Fibroblast of skin of right biceps (primary cell): ENCODE results near the gene GNRHR.
A peak's percentile ranks its signal among the peaks of the same experiment; 100 is the strongest.
"Not testable (repeated sequence)": the region's sequence is repeated elsewhere in the genome, so short reads cannot be mapped to it uniquely, and the experiment has no call there.

Experiments used
- DNase-seq: peaks from one replicate; pipeline ENCODE4 v3.0.0-alpha.2; 2013

The GNRHR gene

DNA sequence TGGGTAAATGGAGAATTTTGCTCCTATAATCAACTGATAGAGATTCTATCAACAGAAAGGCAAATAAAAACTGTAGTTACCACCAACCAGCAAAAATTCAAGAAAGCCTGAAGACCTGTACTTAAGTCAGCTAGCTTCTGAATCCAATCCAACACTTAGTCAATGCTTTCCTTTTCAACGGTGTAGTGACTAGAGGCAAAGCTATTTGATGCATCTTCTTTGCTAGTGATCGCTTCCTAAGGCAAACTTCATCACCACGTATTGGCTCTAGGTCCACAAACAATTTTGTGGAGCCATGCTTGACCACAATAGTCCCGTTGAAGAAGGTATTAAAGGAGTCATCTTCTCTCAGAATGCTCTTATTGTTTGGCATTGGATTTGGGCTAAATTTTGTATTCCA lies 28.2 kb downstream of the GNRHR start:
- peak; percentile 55 for DNase-seq

DNA sequence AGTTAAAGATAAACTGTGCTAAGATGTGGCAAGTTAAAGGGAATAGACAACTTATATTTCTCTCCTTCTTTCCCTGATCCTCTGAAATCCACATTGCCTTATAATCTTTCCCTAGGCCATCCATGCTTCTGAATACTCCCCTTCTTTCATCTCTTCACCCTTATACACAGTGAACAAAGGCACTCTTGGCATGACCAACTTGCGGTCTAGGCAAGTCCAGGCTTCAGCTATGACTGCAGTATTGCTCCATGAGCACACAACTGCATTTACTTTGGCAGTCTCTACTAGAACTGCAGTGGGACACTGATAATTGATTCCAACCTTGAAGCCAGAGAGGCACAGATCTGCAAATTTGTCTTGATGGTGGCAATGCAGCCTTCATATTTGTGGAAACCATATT lies 29.1 kb downstream of the GNRHR start:
- no peak for DNase-seq

DNA sequence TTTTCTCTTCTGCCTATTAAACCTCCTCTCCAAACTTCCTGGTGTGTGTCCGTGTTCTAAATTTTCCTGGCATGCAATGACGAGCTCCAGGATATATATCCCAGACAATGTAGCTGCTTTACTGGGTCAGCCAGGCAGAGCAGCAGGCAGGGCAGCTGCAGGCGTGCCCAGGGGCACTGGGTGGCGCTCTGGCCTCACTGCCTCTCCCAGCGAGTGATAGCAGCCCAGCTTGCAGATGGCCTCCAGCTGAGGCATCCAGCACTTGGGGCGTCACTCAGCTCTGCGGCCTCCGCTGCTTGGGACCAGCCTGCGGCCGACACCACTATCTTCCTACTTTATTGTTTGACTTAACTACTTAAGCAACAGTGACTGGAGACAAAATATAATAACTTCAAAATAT lies 30.2 kb downstream of the GNRHR start:
- no peak for DNase-seq

DNA sequence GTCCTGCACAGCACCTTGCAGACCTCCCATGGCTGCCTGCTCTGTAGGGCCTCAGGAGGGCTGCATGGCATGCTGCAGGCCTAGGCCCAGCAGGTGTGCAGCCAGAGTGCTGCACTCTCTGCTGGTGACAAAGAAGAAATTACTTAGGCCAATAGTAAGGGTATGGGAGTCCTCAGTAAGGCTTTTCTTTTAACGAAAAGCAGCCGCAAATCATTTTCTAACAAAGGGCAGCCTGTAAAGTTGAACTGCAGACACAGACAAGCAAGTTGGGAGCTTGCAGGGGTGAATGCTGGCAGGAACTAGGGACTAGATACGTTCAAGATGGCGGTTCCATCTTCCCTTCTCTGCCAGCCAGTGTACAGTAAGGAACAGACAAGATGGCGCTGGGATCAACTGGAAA lies 30.8 kb downstream of the GNRHR start:
- no peak for DNase-seq

DNA sequence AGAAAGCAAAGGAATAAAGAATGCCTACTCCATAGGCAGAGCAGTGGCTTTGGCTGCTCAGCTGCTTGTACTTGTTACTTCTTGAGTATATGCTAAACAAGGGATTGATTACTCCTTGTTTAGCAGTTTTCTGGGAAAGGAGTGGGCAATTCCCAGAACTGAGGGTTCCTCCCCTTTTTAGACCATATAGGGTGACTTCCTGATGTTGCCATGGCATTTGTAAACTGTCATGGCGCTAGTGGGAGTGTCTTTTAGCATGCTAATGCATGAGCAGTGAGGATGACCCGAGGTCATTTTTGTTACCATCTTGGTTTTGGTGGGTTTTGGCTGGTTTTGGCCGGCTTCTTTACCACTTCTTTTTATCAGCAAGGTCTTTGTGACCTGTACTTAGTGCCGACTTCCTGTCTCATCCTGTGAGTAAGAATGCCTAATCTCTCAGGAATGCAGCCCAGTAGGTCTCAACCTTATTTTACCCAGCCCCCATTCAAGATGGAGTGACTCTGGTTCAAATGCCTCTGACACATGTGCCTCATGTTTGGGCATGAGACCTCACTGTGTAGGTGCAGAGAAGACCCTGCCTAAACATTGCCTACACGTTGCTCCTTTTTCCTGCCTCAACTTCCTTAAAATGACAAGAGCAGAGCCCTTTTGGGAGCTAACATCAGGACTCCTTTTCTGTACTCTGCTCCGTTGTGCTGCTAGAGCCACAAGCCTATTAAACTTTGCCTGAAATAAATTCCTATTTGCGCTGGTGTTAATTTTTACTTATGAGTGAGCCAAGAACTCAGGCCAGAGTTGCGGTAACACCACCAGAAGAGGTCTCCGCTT lies 32.2 kb downstream of the GNRHR start:
- DNase-seq: peak; percentile 79

DNA sequence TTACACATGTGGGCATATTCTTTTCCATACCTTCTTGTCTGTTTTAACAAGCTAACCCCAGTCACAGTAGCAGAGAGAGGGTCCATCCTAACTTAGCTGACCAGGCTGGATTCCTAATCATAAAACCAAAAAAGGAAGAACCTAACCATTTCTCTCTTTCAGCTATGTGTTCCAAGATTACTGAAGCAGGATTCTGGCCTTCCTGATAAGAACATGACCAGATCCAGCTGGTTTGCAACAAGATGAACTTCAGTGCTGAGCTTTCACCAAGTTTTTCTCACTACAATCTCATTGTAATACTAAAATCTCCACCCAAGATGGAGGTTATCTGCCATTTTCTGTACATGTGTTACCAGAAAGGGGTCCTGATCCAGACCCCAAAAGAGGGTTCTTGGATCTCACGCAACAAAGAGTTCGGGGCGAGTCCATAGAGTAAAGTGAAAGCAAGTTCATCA lies 32.8 kb downstream of the GNRHR start:
- no peak for DNase-seq

DNA sequence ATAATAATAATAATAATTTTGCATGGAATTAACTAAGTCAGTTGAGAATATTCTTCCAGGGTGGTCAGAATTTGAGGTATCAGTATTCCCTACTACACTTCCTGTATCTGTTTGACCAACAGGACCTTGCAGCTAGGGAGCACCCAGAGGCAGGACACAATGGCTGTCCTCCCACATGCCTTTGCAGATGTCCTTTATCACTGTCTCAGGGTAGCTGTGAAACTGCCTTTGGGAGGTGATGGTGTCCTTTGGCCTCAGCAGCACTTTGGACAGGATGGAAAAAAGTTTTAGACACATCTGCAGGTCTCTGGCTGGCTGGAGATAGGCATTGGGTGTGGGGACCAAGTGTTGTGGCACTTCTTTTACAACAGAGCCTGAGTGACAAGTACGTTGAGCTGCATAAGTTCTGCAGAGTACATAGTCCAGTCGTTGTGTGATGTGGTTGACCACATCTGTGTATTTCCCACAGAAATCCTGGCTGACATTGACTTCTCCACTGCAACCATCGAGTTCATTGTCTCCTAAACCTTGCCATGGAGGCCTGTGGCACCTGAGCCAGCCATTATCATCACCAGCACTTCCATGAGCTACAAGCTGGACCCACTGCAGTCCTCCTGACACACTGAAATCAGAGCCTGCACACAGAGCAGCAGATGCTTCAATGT lies 34.1 kb downstream of the GNRHR start:
- DNase-seq: no peak

DNA sequence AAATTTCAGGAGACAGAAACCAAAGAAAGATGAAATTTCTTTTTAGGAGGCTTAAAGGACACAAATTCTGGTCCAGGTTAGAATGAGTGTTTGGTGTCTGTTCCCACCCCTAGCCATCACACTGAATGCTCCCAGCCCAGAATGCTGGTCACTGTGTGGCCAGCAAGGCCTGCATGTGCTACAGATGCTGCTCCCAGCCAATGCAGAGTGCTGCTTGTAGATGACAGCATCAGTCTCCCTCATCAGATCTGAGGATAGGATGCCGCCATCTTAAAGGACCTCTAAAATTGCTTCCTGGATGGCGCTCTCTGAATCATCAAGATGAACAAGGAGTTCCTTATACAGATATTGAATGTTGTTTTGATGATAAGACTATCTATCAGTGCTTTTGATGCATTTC lies 35.3 kb downstream of the GNRHR start:
- no peak for DNase-seq

DNA sequence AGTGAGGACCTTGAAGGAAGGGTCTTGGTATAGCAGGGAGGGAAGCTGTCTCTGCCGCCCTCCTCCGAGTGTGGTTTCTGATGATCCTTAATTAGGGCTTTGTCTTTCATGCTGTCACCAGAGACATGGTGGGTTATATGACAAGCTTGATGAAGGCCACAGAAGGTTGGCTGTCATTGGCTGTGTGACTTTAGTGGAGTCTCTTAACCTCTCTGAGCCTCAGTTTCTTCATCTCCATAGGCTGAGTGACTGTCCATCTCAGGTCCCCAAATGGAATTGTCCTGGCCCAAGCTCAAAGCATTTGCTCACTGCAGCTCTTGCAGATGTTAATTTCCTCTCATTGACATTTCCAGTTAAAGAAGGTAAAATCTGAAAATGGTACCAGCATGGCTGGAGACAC lies 36.6 kb downstream of the GNRHR start:
- DNase-seq: no peak

DNA sequence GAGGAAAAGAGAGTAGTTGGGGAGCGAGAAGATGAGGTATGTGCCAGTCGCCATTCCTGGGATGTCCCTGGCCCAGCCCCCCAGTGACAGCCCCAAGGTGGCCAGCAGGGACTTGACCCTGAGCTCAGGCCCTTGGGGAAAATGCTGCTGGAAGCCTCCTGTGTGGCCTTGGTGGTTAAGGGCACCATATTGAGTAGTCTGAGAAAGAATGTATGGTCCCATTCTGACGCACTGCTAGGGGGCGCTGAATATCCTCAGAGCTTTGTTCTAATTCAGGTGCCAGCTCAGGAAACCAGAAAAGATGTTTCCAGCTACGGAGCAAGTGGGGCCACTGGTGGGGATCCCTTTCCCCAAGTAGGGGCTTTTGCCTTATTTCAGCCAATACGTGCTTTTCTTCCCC lies 39.2 kb downstream of the GNRHR start:
- no peak for DNase-seq

DNA sequence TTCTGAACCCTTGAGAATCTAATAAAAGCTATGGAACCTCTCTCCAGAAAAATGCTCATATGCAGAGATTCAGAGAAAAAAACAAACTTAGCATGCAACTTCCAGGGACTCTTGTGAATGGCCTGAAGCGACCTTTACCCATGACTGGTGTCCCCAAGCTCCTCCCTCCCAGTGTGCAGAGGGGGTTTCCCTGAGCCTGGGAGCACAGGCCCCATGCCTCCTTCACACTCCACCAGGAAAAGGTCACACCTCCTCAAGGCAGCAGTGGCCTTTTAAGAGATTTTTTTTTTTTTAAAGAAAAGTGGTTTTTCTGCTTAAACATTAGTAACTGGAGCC lies 40.0 kb downstream of the GNRHR start:
- no peak for DNase-seq

DNA sequence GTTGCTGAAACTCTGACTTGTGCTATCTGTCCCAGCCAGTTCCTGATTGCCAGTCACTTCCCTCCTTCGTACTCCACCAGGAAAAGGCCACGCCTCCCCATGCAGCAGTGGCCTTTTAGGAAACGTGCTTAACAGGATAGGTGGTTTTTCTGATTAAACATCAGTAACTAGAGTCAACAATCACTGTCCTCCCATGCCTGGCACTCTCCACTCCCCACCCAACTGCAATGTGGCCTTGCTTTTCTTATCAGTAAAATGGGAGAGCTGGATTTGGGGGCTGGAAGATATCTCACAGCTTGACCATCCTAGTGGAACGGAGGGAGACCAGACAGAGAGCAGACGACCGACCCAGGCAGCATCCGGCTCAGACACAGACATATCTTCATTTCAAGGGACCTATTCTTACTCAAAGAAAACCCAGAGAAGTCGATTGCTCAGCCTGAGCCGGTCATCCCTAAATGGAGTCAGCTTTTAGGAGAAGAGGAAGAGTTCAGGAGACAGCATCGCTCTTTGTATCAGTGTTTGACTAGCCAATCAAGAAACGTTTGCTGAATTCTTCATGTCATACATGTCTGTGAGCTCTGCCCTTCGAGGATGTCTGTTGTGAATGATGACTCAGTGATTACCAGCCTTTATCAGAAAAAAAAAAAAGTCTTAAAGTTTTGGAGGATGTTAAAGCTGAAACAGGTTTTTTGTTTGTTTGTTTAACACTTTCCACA lies 40.5 kb downstream of the GNRHR start:
- DNase-seq: peak; percentile 66

DNA sequence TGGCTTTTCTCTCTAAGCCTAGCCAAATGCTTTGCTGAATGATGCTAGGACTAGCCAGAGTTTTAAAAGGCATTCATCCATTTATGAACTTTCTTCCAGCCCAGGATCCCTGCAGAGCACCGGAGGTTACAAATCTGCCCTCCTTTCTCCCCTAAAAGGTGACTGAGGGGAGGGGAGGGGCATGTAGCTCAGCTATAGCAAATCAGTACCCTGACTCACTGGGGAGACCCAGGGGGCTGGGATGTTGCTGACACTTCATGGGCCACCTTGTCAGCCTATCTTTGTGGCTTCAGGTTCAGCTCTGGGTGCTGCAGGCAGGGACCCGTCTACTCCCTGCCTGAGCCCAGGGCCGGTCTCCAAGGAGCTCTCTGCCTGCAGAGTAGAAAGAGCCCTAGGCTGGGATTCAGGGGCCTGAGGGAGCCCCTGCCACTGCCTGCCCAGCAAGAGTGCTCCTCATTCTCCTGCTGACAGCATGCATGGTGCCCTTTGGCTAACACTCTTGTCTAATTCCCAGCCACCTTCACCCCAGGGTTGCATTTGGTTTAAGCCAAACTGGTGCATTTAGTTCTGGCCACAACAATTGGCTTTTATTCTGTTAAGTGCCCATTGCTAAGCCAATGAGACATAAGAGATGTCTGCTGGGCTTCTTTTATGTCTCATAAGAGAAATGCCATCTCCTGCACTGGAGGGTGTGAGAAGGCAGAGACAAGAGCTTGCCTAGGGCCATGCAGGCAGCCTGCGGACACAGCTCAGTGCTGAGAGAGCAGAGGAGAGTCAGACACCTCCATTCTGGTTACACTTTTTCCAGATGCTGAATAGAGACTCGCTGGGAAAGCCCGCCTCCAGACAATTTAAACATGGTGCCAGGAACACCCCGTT lies 41.3 kb downstream of the GNRHR start:
- DNase-seq: no peak

DNA sequence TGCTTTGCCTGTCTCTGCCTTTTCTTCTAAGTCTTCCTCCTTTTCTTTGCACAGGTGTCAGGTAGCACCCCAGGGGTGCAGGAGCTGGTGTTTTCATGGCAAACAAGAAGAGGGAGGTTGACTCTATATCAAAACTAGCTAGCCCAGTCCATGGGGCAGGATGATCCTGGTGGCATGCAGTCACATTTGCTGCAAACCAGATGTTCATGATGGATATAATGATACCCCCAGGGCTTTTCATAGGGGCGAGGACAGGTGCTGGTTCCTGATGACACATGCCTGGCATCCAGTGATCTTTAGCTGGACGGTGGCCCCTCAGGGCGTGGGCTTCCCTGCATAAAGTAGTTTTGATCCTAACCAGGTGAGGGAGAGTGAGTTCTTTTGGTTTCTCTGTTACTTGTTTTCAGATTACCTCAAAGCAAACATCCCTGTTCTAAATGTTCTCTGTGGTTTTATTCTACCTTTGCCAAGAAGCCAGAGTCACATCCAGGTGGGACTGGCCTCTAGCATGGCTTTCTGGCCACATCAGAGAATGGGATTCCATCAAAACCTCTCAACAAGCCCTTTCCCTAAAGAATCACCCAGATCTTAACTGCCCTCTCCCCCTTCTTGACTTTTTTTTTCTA lies 42.1 kb downstream of the GNRHR start:
- DNase-seq: no peak

DNA sequence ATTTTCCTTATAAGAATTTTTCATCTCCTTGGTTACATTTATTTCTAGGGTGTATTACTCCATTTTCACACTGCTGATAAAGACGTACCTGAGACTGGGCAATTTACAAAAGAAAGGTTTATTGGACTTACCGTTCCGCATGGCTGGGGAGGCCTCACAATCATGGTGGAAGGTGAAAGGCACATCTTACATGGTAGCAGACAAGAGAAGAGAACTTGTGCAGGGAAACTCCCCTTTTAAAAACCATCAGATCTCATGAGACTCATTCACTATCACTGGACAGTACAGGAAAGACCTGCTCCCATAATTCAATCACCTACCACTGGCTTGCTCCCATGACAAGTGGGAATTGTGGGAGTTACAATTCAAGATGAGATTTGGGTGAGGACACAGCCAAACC lies 47.5 kb downstream of the GNRHR start:
- not testable (repeated sequence) for DNase-seq

DNA sequence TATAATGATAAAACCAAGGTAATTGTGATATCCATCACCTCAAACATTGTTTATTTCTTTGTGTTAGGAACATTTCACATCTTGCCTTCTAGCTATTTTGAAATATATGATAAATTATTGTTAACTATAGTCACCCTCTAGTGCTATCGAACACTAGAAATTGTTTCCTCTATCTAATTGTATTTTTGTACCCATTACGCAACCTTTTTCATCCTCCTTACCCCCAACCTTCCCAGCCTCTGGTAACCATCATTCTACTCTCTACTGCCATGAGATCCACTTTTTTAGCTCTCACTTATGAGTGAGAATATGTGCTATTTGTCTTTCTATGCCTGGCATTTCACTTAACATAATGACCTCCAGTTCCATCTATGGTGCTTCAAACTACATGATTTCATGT lies 49.3 kb downstream of the GNRHR start:
- no peak for DNase-seq

DNA sequence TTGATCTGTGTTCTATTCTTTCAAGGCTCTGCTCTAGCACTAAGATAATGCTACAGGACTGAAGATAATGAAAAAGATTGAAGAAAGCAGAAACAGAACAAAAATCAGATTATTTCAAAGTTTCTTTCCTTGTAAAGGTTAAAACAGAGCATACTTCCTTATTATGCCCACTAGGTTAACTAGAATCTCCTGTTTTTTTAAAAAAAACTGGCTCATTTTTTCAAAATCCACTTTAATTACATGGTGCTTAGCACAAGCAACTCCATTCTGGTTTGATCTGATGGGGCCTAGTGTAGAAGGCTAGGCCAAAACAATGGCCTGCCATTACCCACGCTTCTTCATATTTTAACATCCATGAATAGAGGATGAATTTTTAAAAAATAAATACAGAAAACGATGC lies 52.0 kb downstream of the GNRHR start:
- DNase-seq: no peak

DNA sequence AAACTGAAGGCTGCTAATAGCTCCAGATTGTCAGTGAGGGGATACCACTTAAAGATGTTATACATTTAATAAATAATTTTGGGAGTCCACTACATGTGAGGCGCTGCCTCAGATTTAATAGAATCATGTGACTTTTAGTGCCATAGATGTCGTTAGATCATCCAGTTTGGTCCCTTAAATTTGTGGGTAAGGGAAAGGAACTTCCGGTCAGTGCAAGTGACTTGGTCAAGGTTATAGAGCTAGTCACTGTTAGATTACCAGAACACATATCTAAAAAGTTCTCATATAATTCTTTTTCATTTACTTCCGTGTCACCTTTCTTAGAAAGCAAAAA lies 52.7 kb downstream of the GNRHR start:
- no peak for DNase-seq

DNA sequence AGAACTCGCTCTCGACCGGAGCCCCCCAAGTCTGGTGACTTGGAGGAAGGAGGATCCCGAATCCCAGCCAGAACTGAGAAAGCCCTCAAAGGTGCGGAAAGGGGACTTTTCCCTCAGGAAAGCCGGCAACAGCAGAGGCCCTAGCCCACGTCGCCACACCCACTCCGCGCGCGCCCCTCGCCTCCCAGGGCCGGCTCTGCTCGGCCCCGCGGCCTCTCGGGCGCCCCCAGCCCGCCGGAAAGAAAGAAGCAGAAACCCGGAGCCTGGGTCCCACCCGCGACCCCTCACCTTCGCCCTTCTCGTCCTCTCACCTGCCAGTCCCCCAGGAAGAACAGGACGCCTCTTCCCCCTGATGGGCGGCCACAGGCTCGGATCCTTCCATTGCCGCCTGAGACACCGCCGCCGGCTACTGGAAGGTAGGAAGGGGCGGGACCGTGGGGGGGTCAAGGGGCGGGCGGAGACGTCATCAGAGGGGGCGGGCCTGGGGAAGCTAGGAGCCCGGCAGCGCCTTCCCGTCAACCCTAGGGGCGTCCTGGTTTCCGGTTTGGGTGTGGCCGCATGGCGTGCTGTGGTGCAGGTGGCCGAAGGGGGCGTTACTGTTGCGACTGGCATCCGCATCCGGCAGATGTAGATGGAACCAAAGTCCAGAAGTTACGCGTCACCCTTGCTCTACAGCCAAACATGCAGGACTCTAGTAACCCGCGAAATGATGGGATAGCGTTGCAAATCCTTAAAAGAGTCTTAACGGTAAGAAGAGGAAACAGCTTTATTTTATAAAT lies 53.3 kb downstream of the GNRHR start, which contains the start of gene UBA6:
Gene UBA6, minus strand, starts transcription at position 418 of the 779 bp plus-strand sequence. Its CDS starts 36 bp downstream, at position 382.
- peak; percentile 95 for DNase-seq

DNA sequence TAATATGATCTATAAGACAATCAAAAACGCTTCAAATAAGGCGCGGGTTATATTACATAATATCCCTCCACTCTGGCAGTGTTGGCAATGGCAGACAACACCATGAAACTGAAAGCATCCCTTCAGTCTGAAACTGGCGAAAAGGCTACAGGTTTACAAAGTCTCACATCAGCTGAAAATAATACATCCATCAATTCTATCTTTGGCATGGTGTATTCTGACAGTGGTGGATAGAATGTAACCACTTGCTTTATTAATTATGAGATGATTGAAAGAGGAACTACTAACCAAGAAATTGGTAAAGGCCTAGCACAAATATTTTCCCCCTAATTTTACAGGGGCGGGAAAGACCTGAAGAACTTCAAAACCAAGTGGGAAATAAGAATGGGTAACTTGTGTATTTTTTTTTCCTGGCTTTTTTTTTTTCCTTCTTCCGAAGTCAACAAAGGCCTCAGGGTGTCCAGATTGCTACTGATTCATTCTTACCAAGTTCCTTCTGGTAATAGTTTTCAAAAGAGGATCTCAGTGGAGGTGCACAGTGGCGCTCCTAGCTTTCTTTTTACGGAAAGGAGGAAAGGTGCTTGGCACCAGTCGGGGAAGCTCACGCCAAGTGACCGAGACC lies 54.0 kb downstream of the GNRHR start:
- no peak for DNase-seq

DNA sequence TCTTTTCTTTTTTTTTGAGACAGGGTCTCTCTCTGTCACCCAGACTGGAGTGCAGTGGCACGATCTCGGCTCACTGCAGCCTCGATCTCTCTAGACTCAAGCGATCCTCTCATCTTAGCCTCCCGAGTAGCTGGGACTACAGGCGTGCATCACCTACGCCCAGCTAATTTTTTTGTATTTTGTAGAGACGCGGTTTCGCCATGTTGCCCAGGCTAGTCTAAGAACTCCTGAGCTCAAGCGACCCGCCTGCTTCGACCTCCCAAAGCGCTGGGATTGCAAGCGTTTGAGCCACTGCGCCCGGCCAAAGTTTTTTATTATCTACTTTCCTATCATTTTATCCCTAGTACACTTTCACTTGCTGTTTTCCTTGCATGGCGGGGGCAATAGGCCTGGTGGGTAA lies 54.6 kb downstream of the GNRHR start:
- no peak for DNase-seq
